HEK293 (cell line): Measurements from ENCODE around the gene OPA3.

Experiments
- GFI1B ChIP-seq: fragments of 450-650 bp; formaldehyde crosslinking; IDR thresholded peaks from 2 replicates; pipeline ENCODE4 v1.5.1; 2016; ENCODE audit warnings: missing biosample characterization, missing genetic modification characterization
- GLIS1 ChIP-seq: fragments of 450-650 bp; formaldehyde crosslinking; IDR thresholded peaks from 2 replicates; pipeline ENCODE4 v1.5.1; 2016; ENCODE audit warnings: missing biosample characterization, missing genetic modification characterization
- KLF7 ChIP-seq: fragments of 450-650 bp; formaldehyde crosslinking; IDR thresholded peaks from 2 replicates; pipeline ENCODE4 v1.5.1; 2016; ENCODE audit warnings: missing biosample characterization, missing genetic modification characterization, borderline replicate concordance
- MZF1 ChIP-seq: fragments of 450-650 bp; formaldehyde crosslinking; IDR thresholded peaks from 2 replicates; pipeline ENCODE4 v1.5.1; 2017; ENCODE audit warnings: missing biosample characterization, missing genetic modification characterization, borderline replicate concordance
- PRDM2 ChIP-seq: fragments of 450-650 bp; formaldehyde crosslinking; IDR thresholded peaks from 2 replicates; pipeline ENCODE4 v1.5.1; 2016; ENCODE audit warnings: missing biosample characterization, missing genetic modification characterization, borderline replicate concordance
- ZBTB44 ChIP-seq: fragments of 450-650 bp; IDR thresholded peaks from 2 replicates; pipeline ENCODE4 v1.5.1; 2018; ENCODE audit warnings: missing biosample characterization, mild to moderate bottlenecking, missing genetic modification characterization
- ZBTB48 ChIP-seq: fragments of 450-650 bp; formaldehyde crosslinking; IDR thresholded peaks from 2 replicates; pipeline ENCODE4 v1.5.1; 2016; ENCODE audit warnings: missing biosample characterization, missing genetic modification characterization
- ZEB2 ChIP-seq: fragments of 450-650 bp; formaldehyde crosslinking; IDR thresholded peaks from 2 replicates; pipeline ENCODE4 v1.5.1; 2016; ENCODE audit warnings: missing biosample characterization, missing genetic modification characterization
- ZNF221 ChIP-seq: fragments of 450-650 bp; formaldehyde crosslinking; IDR thresholded peaks from 2 replicates; pipeline ENCODE4 v1.5.1; 2017; ENCODE audit warnings: missing biosample characterization, missing genetic modification characterization, borderline replicate concordance
- ZNF223 ChIP-seq: fragments of 450-650 bp; formaldehyde crosslinking; IDR thresholded peaks from 2 replicates; pipeline ENCODE4 v1.5.1; 2016; ENCODE audit warnings: missing biosample characterization, missing genetic modification characterization
- ZNF239 ChIP-seq: fragments of 450-650 bp; formaldehyde crosslinking; IDR thresholded peaks from 2 replicates; pipeline ENCODE4 v1.5.1; 2016; ENCODE audit warnings: missing biosample characterization, missing genetic modification characterization
- ZNF354C ChIP-seq: fragments of 450-650 bp; formaldehyde crosslinking; IDR thresholded peaks from 2 replicates; pipeline ENCODE4 v1.5.1; 2016; ENCODE audit warnings: missing biosample characterization, missing genetic modification characterization, low read depth, borderline replicate concordance
- ZNF560 ChIP-seq: fragments of 450-650 bp; formaldehyde crosslinking; IDR thresholded peaks from 2 replicates; pipeline ENCODE4 v1.5.1; 2017; ENCODE audit warnings: missing biosample characterization, missing genetic modification characterization, borderline replicate concordance
- ZNF561 ChIP-seq: fragments of 450-650 bp; IDR thresholded peaks from 2 replicates; pipeline ENCODE4 v1.5.1; 2018; ENCODE audit warnings: missing biosample characterization, missing genetic modification characterization, borderline replicate concordance
- ZNF580 ChIP-seq: fragments of 450-650 bp; formaldehyde crosslinking; IDR thresholded peaks from 2 replicates; pipeline ENCODE4 v1.5.1; 2016; ENCODE audit warnings: missing biosample characterization, missing genetic modification characterization
- ZNF768 ChIP-seq: fragments of 450-650 bp; formaldehyde crosslinking; IDR thresholded peaks from 2 replicates; pipeline ENCODE4 v1.5.1; 2018; ENCODE audit warnings: missing biosample characterization, mild to moderate bottlenecking, missing genetic modification characterization
- ZSCAN30 ChIP-seq: fragments of 450-650 bp; IDR thresholded peaks from 2 replicates; pipeline ENCODE4 v1.5.1; 2018; ENCODE audit warnings: missing biosample characterization, mild to moderate bottlenecking, missing genetic modification characterization, moderate library complexity
- TF ChIP-seq, protein P1 (sequence below): fragments of 450-650 bp; formaldehyde crosslinking; IDR thresholded peaks from 2 replicates; pipeline ENCODE4 v1.5.1; 2016; ENCODE audit warnings: missing biosample characterization, missing genetic modification characterization
- TF ChIP-seq, protein P2 (sequence below): fragments of 450-650 bp; formaldehyde crosslinking; IDR thresholded peaks from 2 replicates; pipeline ENCODE4 v1.5.1; 2016; ENCODE audit warnings: missing biosample characterization, missing genetic modification characterization
- TF ChIP-seq, protein P3 (sequence below): fragments of 450-650 bp; formaldehyde crosslinking; IDR thresholded peaks from 2 replicates; pipeline ENCODE4 v1.5.1; 2016; ENCODE audit warnings: missing biosample characterization, missing genetic modification characterization
- TF ChIP-seq, protein P4 (sequence below): fragments of 450-650 bp; formaldehyde crosslinking; IDR thresholded peaks from 2 replicates; pipeline ENCODE4 v1.5.1; 2017; ENCODE audit warnings: missing biosample characterization, mild to moderate bottlenecking, missing genetic modification characterization, moderate library complexity
- TF ChIP-seq, protein P5 (sequence below): fragments of 450-650 bp; formaldehyde crosslinking; IDR thresholded peaks from 2 replicates; pipeline ENCODE4 v1.5.1; 2016; ENCODE audit warnings: missing biosample characterization, missing genetic modification characterization

OPA3 gene

GRCh38 chr19:45478454-45479238 is 106.0 kb downstream of the OPA3 start (continued):
- TF ChIP-seq, protein P1, sequence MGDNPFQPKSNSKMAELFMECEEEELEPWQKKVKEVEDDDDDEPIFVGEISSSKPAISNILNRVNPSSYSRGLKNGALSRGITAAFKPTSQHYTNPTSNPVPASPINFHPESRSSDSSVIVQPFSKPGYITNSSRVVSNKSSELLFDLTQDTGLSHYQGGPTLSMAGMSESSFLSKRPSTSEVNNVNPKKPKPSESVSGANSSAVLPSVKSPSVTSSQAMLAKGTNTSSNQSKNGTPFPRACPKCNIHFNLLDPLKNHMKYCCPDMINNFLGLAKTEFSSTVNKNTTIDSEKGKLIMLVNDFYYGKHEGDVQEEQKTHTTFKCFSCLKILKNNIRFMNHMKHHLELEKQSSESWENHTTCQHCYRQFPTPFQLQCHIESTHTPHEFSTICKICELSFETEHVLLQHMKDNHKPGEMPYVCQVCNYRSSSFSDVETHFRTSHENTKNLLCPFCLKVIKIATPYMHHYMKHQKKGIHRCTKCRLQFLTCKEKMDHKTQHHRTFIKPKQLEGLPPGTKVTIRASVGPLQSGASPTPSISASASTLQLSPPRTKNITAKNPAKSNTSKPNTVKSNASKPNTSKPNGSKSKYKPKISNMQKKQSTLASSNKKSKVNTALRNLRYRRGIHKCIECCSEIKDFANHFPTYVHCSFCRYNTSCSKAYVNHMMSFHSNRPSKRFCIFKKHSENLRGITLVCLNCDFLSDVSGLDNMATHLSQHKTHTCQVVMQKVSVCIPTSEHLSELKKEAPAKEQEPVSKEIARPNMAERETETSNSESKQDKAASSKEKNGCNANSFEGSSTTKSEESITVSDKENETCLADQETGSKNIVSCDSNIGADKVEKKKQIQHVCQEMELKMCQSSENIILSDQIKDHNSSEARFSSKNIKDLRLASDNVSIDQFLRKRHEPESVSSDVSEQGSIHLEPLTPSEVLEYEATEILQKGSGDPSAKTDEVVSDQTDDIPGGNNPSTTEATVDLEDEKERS (tag by site-specific recombination) = peak; percentile 62; the same call in 1 of the 2 replicates
- TF ChIP-seq, protein P2, sequence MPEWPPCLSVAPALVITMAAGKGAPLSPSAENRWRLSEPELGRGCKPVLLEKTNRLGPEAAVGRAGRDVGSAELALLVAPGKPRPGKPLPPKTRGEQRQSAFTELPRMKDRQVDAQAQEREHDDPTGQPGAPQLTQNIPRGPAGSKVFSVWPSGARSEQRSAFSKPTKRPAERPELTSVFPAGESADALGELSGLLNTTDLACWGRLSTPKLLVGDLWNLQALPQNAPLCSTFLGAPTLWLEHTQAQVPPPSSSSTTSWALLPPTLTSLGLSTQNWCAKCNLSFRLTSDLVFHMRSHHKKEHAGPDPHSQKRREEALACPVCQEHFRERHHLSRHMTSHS (tag by site-specific recombination) = no peak
- no peak for TF ChIP-seq GFI1B (tag by site-specific recombination)
- TF ChIP-seq ZNF561 (tag by site-specific recombination) = peak; percentile 63
- TF ChIP-seq, protein P3, sequence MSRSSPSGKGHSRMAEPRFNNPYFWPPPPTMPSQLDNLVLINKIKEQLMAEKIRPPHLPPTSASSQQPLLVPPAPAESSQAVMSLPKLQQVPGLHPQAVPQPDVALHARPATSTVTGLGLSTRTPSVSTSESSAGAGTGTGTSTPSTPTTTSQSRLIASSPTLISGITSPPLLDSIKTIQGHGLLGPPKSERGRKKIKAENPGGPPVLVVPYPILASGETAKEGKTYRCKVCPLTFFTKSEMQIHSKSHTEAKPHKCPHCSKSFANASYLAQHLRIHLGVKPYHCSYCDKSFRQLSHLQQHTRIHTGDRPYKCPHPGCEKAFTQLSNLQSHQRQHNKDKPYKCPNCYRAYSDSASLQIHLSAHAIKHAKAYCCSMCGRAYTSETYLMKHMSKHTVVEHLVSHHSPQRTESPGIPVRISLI = no peak
- peak; percentile 17; the same call in 1 of the 2 replicates for TF ChIP-seq ZBTB44 (tag by site-specific recombination)
- peak; percentile 89 for TF ChIP-seq ZNF223 (tag by site-specific recombination)
- TF ChIP-seq, protein P4, sequence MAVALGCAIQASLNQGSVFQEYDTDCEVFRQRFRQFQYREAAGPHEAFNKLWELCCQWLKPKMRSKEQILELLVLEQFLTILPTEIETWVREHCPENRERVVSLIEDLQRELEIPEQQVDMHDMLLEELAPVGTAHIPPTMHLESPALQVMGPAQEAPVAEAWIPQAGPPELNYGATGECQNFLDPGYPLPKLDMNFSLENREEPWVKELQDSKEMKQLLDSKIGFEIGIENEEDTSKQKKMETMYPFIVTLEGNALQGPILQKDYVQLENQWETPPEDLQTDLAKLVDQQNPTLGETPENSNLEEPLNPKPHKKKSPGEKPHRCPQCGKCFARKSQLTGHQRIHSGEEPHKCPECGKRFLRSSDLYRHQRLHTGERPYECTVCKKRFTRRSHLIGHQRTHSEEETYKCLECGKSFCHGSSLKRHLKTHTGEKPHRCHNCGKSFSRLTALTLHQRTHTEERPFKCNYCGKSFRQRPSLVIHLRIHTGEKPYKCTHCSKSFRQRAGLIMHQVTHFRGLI (tag by site-specific recombination) = peak; percentile 67; the same call in 1 of the 2 replicates
- peak; percentile 85; the same call in 1 of the 2 replicates for TF ChIP-seq ZNF221 (tag by site-specific recombination)
- 0 out of 2 replicates have a peak, but pooled peaks have one; percentile 31 for TF ChIP-seq KLF7
- no peak; the same call in 1 of the 2 replicates for TF ChIP-seq GLIS1 (tag by site-specific recombination)
- TF ChIP-seq ZNF239 (tag by site-specific recombination) = peak; percentile 100
- TF ChIP-seq ZEB2 (tag by site-specific recombination) = peak; percentile 86
- TF ChIP-seq, protein P5, sequence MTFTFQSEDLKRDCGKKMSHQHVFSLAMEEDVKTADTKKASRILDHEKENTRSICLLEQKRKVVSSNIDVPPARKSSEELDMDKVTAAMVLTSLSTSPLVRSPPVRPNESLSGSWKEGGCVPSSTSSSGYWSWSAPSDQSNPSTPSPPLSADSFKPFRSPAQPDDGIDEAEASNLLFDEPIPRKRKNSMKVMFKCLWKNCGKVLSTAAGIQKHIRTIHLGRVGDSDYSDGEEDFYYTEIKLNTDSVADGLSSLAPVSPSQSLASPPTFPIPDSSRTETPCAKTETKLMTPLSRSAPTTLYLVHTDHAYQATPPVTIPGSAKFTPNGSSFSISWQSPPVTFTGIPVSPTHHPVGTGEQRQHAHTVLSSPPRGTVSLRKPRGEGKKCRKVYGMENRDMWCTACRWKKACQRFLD (tag by site-specific recombination) = no peak
- TF ChIP-seq ZNF580 (tag by site-specific recombination) = peak; percentile 8
- TF ChIP-seq ZBTB48 = peak; percentile 53; the same call in 1 of the 2 replicates
- no peak for TF ChIP-seq PRDM2
- TF ChIP-seq ZNF768 (tag by site-specific recombination) = no peak
- TF ChIP-seq MZF1 (tag by site-specific recombination) = no peak
- TF ChIP-seq ZNF560 = no peak
- peak; percentile 78 for TF ChIP-seq ZSCAN30 (tag by site-specific recombination)
- TF ChIP-seq ZNF354C (tag by site-specific recombination) = no peak
